Fibroblast of skin of back (primary cell): ENCODE results near the gene PIK3R6. TPM values are rescaled to one million over a fixed set of nuclear protein-coding genes. Genes with fewer than 3 reads are reported as not detected.
A peak's percentile ranks its signal among the peaks of the same experiment; 100 is the strongest.

Experiments used
- DNase-seq: peaks from one replicate; pipeline ENCODE4 v3.0.0-alpha.2; 2013
- polyA plus RNA-seq, 2 experiments: library from polyadenylated mRNA; unstranded; fragments of 120-200 nt; gene quantifications; one replicate each; pipeline ENCODE4 v1.2.1, GENCODE V29; 2013; ENCODE audit not compliant: insufficient read length in 2 of 2

Gene PIK3R6
- not detected for polyA plus RNA-seq (2013, experiment 1 of 2; ENCODE audit: insufficient read length)
- not detected for polyA plus RNA-seq (2013, experiment 2 of 2; ENCODE audit: insufficient read length)

GRCh38 chr17:8867361-8867981 is at the start of gene PIK3R6:
Gene PIK3R6 (minus strand): TSS chr17:8867674. CDS start chr17:8849794, 17,880 bp downstream.
- DNase-seq, result no peak

- no peak for DNase-seq
These were observed 49.0 kb upstream of the PIK3R6 start for GRCh38 chr17:8916466-8916865.

- DNase-seq, result no peak
These were observed 47.1 kb upstream of the PIK3R6 start for GRCh38 chr17:8914554-8914953.

- no peak for DNase-seq
These were observed 46.4 kb upstream of the PIK3R6 start for GRCh38 chr17:8913879-8914278.

- no peak for DNase-seq
These were observed 45.6 kb upstream of the PIK3R6 start for GRCh38 chr17:8913091-8913490.

- DNase-seq, result no peak
These were observed 44.9 kb upstream of the PIK3R6 start for GRCh38 chr17:8912084-8912981.

GRCh38 chr17:8910969-8911604 is 43.6 kb upstream of the PIK3R6 start:
- DNase-seq, result no peak

GRCh38 chr17:8909586-8910270 is 42.3 kb upstream of the PIK3R6 start:
- DNase-seq, result no peak

- DNase-seq, result no peak
These were observed 37.9 kb upstream of the PIK3R6 start for GRCh38 chr17:8905331-8905730.

GRCh38 chr17:8904686-8905085 is 37.2 kb upstream of the PIK3R6 start:
- DNase-seq, result no peak

GRCh38 chr17:8904201-8904600 is 36.7 kb upstream of the PIK3R6 start:
- DNase-seq, result no peak

GRCh38 chr17:8900626-8901585 is 33.4 kb upstream of the PIK3R6 start:
- no peak for DNase-seq

GRCh38 chr17:8900207-8900606 is 32.7 kb upstream of the PIK3R6 start:
- DNase-seq, result no peak

- no peak for DNase-seq
These were observed 31.2 kb upstream of the PIK3R6 start for GRCh38 chr17:8898636-8899035.

GRCh38 chr17:8898126-8898525 is 30.7 kb upstream of the PIK3R6 start:
- DNase-seq, result no peak

GRCh38 chr17:8896641-8897635 is 29.5 kb upstream of the PIK3R6 start:
- DNase-seq, result no peak

GRCh38 chr17:8896087-8896486 is 28.6 kb upstream of the PIK3R6 start:
- no peak for DNase-seq

GRCh38 chr17:8894673-8895578 is 27.5 kb upstream of the PIK3R6 start:
- DNase-seq, result peak; percentile 73

GRCh38 chr17:8894202-8894671 is 26.8 kb upstream of the PIK3R6 start:
- no peak for DNase-seq
